ENCODE data around the gene GABRA5.
A peak's percentile ranks its signal among the peaks of the same experiment; 100 is the strongest.
"Not testable (repeated sequence)": the region's sequence is repeated elsewhere in the genome, so short reads cannot be mapped to it uniquely, and the experiment has no call there.

The GABRA5 gene

DNA sequence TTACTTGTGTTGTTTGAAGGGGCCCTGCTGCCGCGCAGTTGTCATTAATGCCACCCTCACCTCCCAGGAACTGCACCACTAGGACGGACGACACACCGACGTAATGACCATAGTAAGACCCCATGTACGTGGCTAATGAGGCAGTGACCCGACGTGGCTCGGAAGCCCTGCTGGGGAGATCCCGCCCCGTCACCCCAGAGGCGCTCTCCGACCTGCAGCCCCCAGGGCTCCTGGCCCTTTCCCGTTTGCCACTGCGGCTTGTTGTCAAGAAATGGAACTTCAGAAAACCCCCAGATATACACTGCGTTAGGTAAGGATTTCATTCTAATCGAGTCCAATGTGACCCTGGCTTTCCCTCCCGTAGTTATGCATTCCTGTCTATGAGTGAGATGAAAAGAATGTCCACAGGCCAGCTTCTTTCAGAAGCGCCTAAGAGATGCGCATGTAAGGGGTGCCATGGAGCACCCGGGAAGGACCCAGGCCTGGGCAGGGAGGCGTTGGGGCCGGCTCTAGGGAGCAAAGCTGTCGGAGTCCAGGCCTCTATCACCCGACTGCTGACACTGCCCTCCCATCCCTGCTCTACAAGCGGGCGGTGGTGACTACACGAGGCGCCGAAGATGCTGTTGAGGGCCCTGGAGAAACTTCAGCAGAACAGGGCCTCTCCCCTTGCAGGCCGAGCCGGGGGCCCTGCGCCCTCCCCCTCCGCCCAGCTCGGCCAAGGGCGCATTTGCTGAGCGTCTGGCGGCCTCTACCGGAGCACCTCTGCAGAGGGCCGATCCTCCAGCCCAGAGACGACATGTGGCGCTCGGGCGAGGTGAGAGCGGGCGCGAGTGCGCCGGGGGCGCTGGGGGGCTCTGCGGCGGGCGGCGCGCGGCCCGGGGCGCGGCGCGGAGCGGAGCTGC, at the start of gene GABRA5:
GABRA5 (plus strand) TSS at position 765 of the 902 bp plus-strand sequence. CDS start 2,187 bp downstream, outside the sequence.
- Histone ChIP-seq H3K9me3 (ENCODE audit: insufficient read depth, low read length) (no peaks in the 10 kb centered on the region), H4K20me1 (ENCODE audit: insufficient read depth, low read length) (no peaks in the 10 kb centered on the region), H3K4me2 (ENCODE audit: low read length) (no peak within 1 kb of the TSS), H3K79me2 (ENCODE audit: low read length) (no peaks in the 10 kb centered on the region), H3K27ac (ENCODE audit: low read length) (no peak within 1 kb of the TSS), H3K9ac (ENCODE audit: low read length) (no peak within 1 kb of the TSS), H3K4me3 (ENCODE audit: low read length) (no peak within 1 kb of the TSS), H3K36me3 (replicated peaks; ENCODE audit: low read depth, low read length) (no peaks in the 10 kb centered on the region), H3K4me1 (ENCODE audit: low read length) (no peaks in the 10 kb centered on the region), H3K27me3 (ENCODE audit: low read depth, low read length) (no peaks in the 10 kb centered on the region), H2AFZ (ENCODE audit: low read depth, low read length) (no peak within 1 kb of the TSS)
- TF ChIP-seq, protein P1, sequence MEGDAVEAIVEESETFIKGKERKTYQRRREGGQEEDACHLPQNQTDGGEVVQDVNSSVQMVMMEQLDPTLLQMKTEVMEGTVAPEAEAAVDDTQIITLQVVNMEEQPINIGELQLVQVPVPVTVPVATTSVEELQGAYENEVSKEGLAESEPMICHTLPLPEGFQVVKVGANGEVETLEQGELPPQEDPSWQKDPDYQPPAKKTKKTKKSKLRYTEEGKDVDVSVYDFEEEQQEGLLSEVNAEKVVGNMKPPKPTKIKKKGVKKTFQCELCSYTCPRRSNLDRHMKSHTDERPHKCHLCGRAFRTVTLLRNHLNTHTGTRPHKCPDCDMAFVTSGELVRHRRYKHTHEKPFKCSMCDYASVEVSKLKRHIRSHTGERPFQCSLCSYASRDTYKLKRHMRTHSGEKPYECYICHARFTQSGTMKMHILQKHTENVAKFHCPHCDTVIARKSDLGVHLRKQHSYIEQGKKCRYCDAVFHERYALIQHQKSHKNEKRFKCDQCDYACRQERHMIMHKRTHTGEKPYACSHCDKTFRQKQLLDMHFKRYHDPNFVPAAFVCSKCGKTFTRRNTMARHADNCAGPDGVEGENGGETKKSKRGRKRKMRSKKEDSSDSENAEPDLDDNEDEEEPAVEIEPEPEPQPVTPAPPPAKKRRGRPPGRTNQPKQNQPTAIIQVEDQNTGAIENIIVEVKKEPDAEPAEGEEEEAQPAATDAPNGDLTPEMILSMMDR (IDR thresholded peaks at IDR 0.05; ENCODE audit: low read depth, low read length), result no peak
- TF ChIP-seq EZH2phosphoT487 (IDR thresholded peaks at IDR 0.05; ENCODE audit: low read depth), result no peak

DNA sequence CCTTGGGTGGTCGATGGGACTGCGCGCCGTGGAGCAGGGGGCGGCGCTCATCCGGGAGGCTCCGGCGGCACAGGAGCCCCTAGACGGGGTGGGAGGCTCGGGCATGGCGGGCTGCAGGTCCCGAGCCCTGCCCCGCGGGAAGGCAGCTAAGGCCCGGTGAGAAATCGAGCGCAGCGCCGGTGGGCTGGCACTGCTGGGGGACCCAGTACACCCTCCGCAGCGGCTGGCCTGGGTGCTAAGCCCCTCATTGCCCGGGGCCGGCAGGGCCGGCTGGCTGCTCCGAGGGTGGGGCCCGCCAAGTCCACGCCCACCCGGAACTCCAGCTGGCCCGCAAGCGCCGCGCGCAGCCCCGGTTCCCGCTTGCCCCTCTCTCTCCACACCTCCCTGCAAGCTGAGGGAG, 35.7 kb upstream of the GABRA5 start:
- not testable (repeated sequence) for H3K4me3 ChIP-seq (ENCODE audit: low read length); H3K9ac ChIP-seq (ENCODE audit: low read length); H2AFZ ChIP-seq (ENCODE audit: low read depth, low read length); H3K27me3 ChIP-seq (ENCODE audit: low read depth, low read length); H3K36me3 ChIP-seq (replicated peaks; ENCODE audit: low read depth, low read length); H3K79me2 ChIP-seq (ENCODE audit: low read length); H3K9me3 ChIP-seq (ENCODE audit: insufficient read depth, low read length); H3K4me2 ChIP-seq (ENCODE audit: low read length); H3K4me1 ChIP-seq (ENCODE audit: low read length); H4K20me1 ChIP-seq (ENCODE audit: insufficient read depth, low read length); H3K27ac ChIP-seq (ENCODE audit: low read length)

DNA sequence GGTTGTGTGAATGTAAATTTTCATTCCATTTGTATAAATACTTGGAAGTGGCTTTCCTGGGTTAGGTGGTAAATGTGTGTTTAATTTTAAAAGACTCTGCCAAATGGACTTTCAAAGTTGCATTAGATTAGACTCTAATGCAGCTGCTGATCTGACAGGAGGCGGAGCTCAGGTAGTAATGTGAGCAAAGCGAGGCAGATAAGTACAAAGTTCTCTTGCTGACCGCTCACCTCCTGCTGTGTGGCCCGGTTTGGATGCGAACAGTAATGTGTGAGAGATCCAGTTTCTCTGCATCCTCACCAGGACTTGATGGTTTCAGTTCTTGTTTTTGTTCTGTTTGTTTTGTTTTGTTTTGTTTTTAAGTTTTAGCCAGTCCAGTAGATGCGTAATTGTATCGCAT, 34.9 kb upstream of the GABRA5 start:
- Histone ChIP-seq H3K36me3 (replicated peaks; ENCODE audit: low read depth, low read length) (no peaks in the 10 kb centered on the region), H3K4me2 (ENCODE audit: low read length) (no peak overlapping the region), H3K27ac (ENCODE audit: low read length) (no peak overlapping the region), H3K79me2 (ENCODE audit: low read length) (no peaks in the 10 kb centered on the region), H3K27me3 (ENCODE audit: low read depth, low read length) (no peaks in the 10 kb centered on the region), H3K9ac (ENCODE audit: low read length) (no peak overlapping the region), H2AFZ (ENCODE audit: low read depth, low read length) (no peak overlapping the region), H3K9me3 (ENCODE audit: insufficient read depth, low read length) (0 out of 2 replicates have a peak, but pooled peaks cover 4% of the 10 kb centered on the region), H3K4me3 (ENCODE audit: low read length) (no peak overlapping the region), H3K4me1 (ENCODE audit: low read length) (no peaks in the 10 kb centered on the region), H4K20me1 (ENCODE audit: insufficient read depth, low read length) (no peaks in the 10 kb centered on the region)
- TF ChIP-seq, protein P1 (IDR thresholded peaks at IDR 0.05; ENCODE audit: low read depth, low read length), result no peak
- TF ChIP-seq EZH2phosphoT487 (IDR thresholded peaks at IDR 0.05; ENCODE audit: low read depth), result no peak

DNA sequence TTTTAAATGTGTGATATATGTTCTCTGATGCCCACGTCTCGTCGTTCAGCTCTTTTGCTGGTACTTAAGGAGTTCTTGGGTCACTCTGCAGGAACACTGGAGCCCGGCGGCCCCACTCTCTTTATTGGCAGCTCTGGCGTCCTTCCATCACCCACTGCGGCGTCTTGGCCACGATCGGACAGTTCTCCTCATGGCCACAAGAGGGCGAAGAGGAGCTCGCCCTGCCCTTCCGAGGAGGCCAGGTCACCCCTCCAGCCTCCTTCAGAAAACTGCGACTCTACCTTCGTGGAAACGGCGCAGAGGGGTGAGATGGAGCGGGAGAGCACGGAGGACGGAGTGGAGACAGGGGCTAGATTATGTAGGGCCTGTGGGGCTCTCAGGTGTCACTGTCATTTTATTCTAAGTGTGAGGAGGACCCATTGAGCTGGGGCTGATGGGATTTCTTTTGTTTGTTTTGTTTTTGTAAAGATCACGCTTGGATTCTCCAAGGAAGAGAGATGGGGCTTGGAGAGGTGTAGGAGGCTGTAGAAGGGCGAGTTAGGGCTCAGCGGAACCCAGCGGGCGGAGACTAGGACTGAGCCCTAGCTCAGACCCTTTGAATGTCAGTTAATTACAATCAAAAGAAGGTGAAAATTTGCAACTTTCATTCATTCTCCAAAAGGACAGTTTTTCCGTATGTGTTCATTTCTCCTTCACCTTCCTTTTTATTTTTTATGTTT, 28.0 kb upstream of the GABRA5 start:
- H3K27ac ChIP-seq (ENCODE audit: low read length), result no peak overlapping the region
- no peak overlapping the region for H2AFZ ChIP-seq (ENCODE audit: low read depth, low read length)
- no peaks in the 10 kb centered on the region for H3K4me1 ChIP-seq (ENCODE audit: low read length)
- H3K4me3 ChIP-seq (ENCODE audit: low read length), result no peak overlapping the region
- H3K4me2 ChIP-seq (ENCODE audit: low read length), result no peak overlapping the region
- no peaks in the 10 kb centered on the region for H3K27me3 ChIP-seq (ENCODE audit: low read depth, low read length)
- 0 out of 2 replicates have a peak, but pooled peaks cover 4% of the 10 kb centered on the region for H3K9me3 ChIP-seq (ENCODE audit: insufficient read depth, low read length)
- TF ChIP-seq EZH2phosphoT487 (IDR thresholded peaks at IDR 0.05; ENCODE audit: low read depth), result no peak
- TF ChIP-seq, protein P1 (IDR thresholded peaks at IDR 0.05; ENCODE audit: low read depth, low read length), result peak; percentile 42
- no peak overlapping the region for H3K9ac ChIP-seq (ENCODE audit: low read length)
- H3K79me2 ChIP-seq (ENCODE audit: low read length), result no peaks in the 10 kb centered on the region
- no peaks in the 10 kb centered on the region for H4K20me1 ChIP-seq (ENCODE audit: insufficient read depth, low read length)
- H3K36me3 ChIP-seq (replicated peaks; ENCODE audit: low read depth, low read length), result no peaks in the 10 kb centered on the region

Data from OCI-LY3 (cell line).